ENCODE results near the gene BLVRB.

GRCh38 chr19:40413291-40413845 lies 52.2 kb downstream of the BLVRB start, which contains the start of gene PRX:
- no peak for TF ChIP-seq MAX (IDR thresholded peaks at IDR 0.05; ENCODE audit: low read depth)
- TF ChIP-seq ZBTB33 (IDR thresholded peaks at IDR 0.05; ENCODE audit: borderline replicate concordance, low read depth): no peak
- TF ChIP-seq ELF1 (IDR thresholded peaks at IDR 0.05): no peak
- TF ChIP-seq CTCF (IDR thresholded peaks at IDR 0.05): no peak
- no peak for TF ChIP-seq REST (IDR thresholded peaks at IDR 0.05; ENCODE audit: low read depth, low read length)
- TF ChIP-seq RCOR1 (IDR thresholded peaks at IDR 0.05; ENCODE audit: low read length): no peak
- TF ChIP-seq PBX3 (IDR thresholded peaks at IDR 0.05): no peak
- no peak for TF ChIP-seq EP300 (IDR thresholded peaks at IDR 0.05; ENCODE audit: borderline replicate concordance in 1 of 2, low read depth in 1 of 2, low read length in 1 of 2)
- no peak for TF ChIP-seq TAF1 (IDR thresholded peaks at IDR 0.05; ENCODE audit: borderline replicate concordance, low read depth, low read length)
- TF ChIP-seq POLR2AphosphoS5 (IDR thresholded peaks at IDR 0.05; ENCODE audit: low read depth, low read length): no peak
- no peak for TF ChIP-seq FOSL2 (IDR thresholded peaks at IDR 0.05; ENCODE audit: borderline replicate concordance, low read depth)

Measured in SK-N-SH (cell line).